ENCODE measurements around the gene CFAP251.

DNA sequence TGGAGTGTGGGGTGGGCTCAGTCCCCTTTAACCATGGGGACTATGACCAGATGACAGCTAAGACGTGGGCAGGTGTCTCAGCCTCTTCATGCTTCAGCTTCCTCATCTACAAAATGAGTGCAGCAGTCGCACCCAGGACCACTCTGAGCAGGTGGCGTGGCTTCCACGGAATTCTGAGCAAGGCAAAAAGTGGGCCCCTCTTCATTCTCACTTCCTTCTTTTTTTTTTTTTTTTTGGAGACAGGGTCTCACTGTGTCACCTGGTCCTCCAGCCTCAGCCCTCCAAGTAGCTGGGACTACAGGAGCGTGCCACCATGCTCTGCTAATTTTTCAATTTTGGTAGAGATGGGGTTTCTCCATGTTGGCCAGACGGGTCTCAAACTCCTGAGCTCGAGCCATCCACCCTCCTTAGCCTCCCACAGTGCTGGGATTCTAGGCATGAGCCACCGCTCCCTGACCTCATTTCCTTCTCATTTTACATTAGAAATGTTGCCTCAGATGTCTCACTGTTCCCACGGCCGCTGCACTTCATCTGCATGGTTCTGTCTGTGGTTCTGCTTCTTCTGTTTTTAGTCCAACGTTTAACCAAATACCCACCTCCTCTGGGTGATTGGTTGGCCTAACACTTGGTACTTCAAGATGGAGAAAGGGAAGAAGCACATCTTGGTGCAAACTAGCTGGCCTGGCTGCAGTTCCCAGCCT is 61.9 kb downstream of the CFAP251 start:
- TF ChIP-seq EP300 (conservative IDR thresholded peaks at IDR 0.05; ENCODE audit: poor library complexity, severe bottlenecking) (no peak), POLR2AphosphoS5 (IDR thresholded peaks at IDR 0.05) (no peak), EZH2 (IDR thresholded peaks at IDR 0.05; ENCODE audit: borderline replicate concordance, insufficient read depth, low read length, poor library complexity, severe bottlenecking) (no peak), TAF1 (IDR thresholded peaks at IDR 0.05; ENCODE audit: low read depth) (no peak), MXI1 (conservative IDR thresholded peaks at IDR 0.05; ENCODE audit: poor library complexity, severe bottlenecking) (no peak), RAD21 (conservative IDR thresholded peaks at IDR 0.05) (no peak), SMC3 (conservative IDR thresholded peaks at IDR 0.05; ENCODE audit: poor library complexity) (no peak)
- TF ChIP-seq, protein P1, sequence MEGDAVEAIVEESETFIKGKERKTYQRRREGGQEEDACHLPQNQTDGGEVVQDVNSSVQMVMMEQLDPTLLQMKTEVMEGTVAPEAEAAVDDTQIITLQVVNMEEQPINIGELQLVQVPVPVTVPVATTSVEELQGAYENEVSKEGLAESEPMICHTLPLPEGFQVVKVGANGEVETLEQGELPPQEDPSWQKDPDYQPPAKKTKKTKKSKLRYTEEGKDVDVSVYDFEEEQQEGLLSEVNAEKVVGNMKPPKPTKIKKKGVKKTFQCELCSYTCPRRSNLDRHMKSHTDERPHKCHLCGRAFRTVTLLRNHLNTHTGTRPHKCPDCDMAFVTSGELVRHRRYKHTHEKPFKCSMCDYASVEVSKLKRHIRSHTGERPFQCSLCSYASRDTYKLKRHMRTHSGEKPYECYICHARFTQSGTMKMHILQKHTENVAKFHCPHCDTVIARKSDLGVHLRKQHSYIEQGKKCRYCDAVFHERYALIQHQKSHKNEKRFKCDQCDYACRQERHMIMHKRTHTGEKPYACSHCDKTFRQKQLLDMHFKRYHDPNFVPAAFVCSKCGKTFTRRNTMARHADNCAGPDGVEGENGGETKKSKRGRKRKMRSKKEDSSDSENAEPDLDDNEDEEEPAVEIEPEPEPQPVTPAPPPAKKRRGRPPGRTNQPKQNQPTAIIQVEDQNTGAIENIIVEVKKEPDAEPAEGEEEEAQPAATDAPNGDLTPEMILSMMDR (IDR thresholded peaks at IDR 0.05; ENCODE audit: poor library complexity, severe bottlenecking), result no peak
- TF ChIP-seq, protein P2, sequence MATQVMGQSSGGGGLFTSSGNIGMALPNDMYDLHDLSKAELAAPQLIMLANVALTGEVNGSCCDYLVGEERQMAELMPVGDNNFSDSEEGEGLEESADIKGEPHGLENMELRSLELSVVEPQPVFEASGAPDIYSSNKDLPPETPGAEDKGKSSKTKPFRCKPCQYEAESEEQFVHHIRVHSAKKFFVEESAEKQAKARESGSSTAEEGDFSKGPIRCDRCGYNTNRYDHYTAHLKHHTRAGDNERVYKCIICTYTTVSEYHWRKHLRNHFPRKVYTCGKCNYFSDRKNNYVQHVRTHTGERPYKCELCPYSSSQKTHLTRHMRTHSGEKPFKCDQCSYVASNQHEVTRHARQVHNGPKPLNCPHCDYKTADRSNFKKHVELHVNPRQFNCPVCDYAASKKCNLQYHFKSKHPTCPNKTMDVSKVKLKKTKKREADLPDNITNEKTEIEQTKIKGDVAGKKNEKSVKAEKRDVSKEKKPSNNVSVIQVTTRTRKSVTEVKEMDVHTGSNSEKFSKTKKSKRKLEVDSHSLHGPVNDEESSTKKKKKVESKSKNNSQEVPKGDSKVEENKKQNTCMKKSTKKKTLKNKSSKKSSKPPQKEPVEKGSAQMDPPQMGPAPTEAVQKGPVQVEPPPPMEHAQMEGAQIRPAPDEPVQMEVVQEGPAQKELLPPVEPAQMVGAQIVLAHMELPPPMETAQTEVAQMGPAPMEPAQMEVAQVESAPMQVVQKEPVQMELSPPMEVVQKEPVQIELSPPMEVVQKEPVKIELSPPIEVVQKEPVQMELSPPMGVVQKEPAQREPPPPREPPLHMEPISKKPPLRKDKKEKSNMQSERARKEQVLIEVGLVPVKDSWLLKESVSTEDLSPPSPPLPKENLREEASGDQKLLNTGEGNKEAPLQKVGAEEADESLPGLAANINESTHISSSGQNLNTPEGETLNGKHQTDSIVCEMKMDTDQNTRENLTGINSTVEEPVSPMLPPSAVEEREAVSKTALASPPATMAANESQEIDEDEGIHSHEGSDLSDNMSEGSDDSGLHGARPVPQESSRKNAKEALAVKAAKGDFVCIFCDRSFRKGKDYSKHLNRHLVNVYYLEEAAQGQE (IDR thresholded peaks at IDR 0.05; ENCODE audit: borderline replicate concordance), result no peak
